K562 (cell line): ENCODE results near the gene PLEKHA1. TPM values are rescaled to one million over a fixed set of nuclear protein-coding genes. Genes with fewer than 3 reads are reported as not detected.

Experiments
- ATAC-seq: fragments of 200-7000 bp; cut with Tn5 transposase; 3 replicates; pipeline ENCODE4 v1.9.1; 2020; ENCODE audit warnings: moderate library complexity
- BruUV-seq: library from RNA; stranded (reverse); fragments of 400-500 nt; replicated peaks from 2 replicates; lab custom pipeline; 2021; lab: Mats Ljungman, UMichigan
- CTCF ChIA-PET: fragments of 300-600 bp; formaldehyde crosslinking; extraction: SDS; loops from one replicate; lab custom pipeline; 2021; ENCODE audit warnings: low intra/inter-chr PET ratio; lab: Yijun Ruan, JAX
- POLR2A ChIA-PET: fragments of 300-600, 350-650 bp; sonication (Branson Sonifier 250); formaldehyde crosslinking; extraction: SDS; loops from one replicate; lab custom pipeline; 2021; ENCODE audit warnings: antibody characterized with exemption, inconsistent platforms; lab: Yijun Ruan, JAX
- DNase-seq, 4 experiments: peaks; one replicate each; pipeline versions ENCODE4 v3.0.0 to v3.0.0-alpha.2; 2011 to 2018; ENCODE audit warnings: low spot score in 3 of 4, mixed read lengths in 3 of 4; ENCODE audit errors: extremely low read depth in 1 of 4
- FAIRE-seq: peaks from 2 replicates; lab custom pipeline; 2011; peaks lifted over from hg19 to GRCh38; lab: Jason Lieb, UNC
- H2AFZ ChIP-seq: 2 replicates; pipeline ENCODE4 v1.6.0; 2011; ENCODE audit warnings: low read depth, low read length, control low read depth, inconsistent platforms
- H3K27ac ChIP-seq: fragments of 200-600 bp; 3 replicates; pipeline ENCODE4 v1.8.0; 2011; ENCODE audit warnings: low read depth, mild to moderate bottlenecking, control low read depth, inconsistent platforms, low read length, moderate library complexity, mixed read lengths; ENCODE audit errors: extremely low read depth
- H3K27me3 ChIP-seq, 2 experiments: fragments of 300-600 bp in 1 of 2; 2 replicates in 1 of 2; 3 replicates in 1 of 2; pipeline versions ENCODE4 v1.6.0 to v1.8.0; 2011; ENCODE audit warnings: inconsistent platforms in 2 of 2, low read length in 2 of 2, mild to moderate bottlenecking in 1 of 2, mixed read lengths in 1 of 2, moderate library complexity in 1 of 2; ENCODE audit not compliant: control insufficient read depth in 2 of 2, insufficient read depth in 2 of 2
- H3K36me3 ChIP-seq: fragments of 300-600 bp; 3 replicates; pipeline ENCODE4 v1.8.0; 2011; ENCODE audit warnings: mild to moderate bottlenecking, low read length, inconsistent platforms; ENCODE audit not compliant: control insufficient read depth, insufficient read depth
- H3K4me1 ChIP-seq, 2 experiments: fragments of 200-600 bp in 1 of 2; replicated peaks in 1 of 2; 2 replicates in 1 of 2; 3 replicates in 1 of 2; pipeline versions ENCODE4 v1.5.1 to v1.8.0; 2011; ENCODE audit warnings: inconsistent platforms in 2 of 2, low read length in 2 of 2, mild to moderate bottlenecking in 1 of 2, mixed read lengths in 1 of 2, moderate library complexity in 1 of 2; ENCODE audit not compliant: control insufficient read depth in 2 of 2, insufficient read depth in 2 of 2
- H3K4me2 ChIP-seq: 2 replicates; pipeline ENCODE4 v1.6.1; 2011; ENCODE audit warnings: low read length, control low read depth, inconsistent platforms, mixed read lengths; ENCODE audit not compliant: insufficient read depth
- H3K4me3 ChIP-seq: fragments of 200-600 bp; sonication (generic), shearing (Covaris generic); 2 replicates; pipeline ENCODE4 v1.5.1; 2016; ENCODE audit warnings: control low read depth, inconsistent platforms
- H3K79me2 ChIP-seq: fragments of 200-600 bp; 3 replicates; pipeline ENCODE4 v1.8.0; 2011; ENCODE audit warnings: low read length, inconsistent platforms; ENCODE audit not compliant: control insufficient read depth, insufficient read depth
- H3K9ac ChIP-seq, 2 experiments: 2 replicates each; pipeline versions ENCODE4 v1.6.0 to v1.6.1; 2011; ENCODE audit warnings: low read depth in 2 of 2, low read length in 2 of 2, control low read depth in 1 of 2, inconsistent platforms in 1 of 2, mild to moderate bottlenecking in 1 of 2, mixed read lengths in 1 of 2; ENCODE audit not compliant: insufficient read depth in 1 of 2
- H3K9me1 ChIP-seq: one replicate; pipeline ENCODE4 v1.6.0; 2011; ENCODE audit warnings: inconsistent platforms, mild to moderate bottlenecking, low read length, moderate library complexity; ENCODE audit not compliant: control insufficient read depth, insufficient read depth
- H3K9me3 ChIP-seq: replicated peaks from 2 replicates; pipeline ENCODE4 v1.5.1; 2011; ENCODE audit warnings: low read depth, low read length, inconsistent platforms; ENCODE audit not compliant: control insufficient read depth, insufficient read depth
- H4K20me1 ChIP-seq: replicated peaks from 2 replicates; pipeline ENCODE4 v1.6.1; 2011; ENCODE audit warnings: low read length, inconsistent platforms, mixed read lengths; ENCODE audit not compliant: control insufficient read depth, insufficient read depth
- CUX1 ChIP-seq: fragments of 200-800 bp; sonication (Bioruptor generic); IDR thresholded peaks from 2 replicates; pipeline ENCODE4 v1.6.1; 2016; ENCODE audit warnings: missing genetic modification characterization, missing compliant biosample characterization
- E2F5 ChIP-seq: sonication (generic); formaldehyde crosslinking; IDR thresholded peaks from 2 replicates; pipeline ENCODE4 v1.8.0; 2022; ENCODE audit warnings: mild to moderate bottlenecking, missing genetic modification reagents
- MECOM ChIP-seq: fragments of 250-450 bp; sonication (Bioruptor Pico); IDR thresholded peaks from 2 replicates; pipeline ENCODE4 v1.8.0; 2022; ENCODE audit warnings: inconsistent platforms
- NR2C2 ChIP-seq, 2 experiments: fragments of 200-800 bp in 1 of 2; sonication (Bioruptor generic) in 1 of 2; sonication (generic) in 1 of 2; formaldehyde crosslinking in 1 of 2; IDR thresholded peaks; 2 replicates each; pipeline versions ENCODE4 v1.6.1 to v1.8.0; 2016 to 2022; ENCODE audit warnings: mild to moderate bottlenecking in 1 of 2, missing compliant biosample characterization in 1 of 2, missing genetic modification characterization in 1 of 2, missing genetic modification reagents in 1 of 2
- PHB ChIP-seq: fragments of 250-450 bp; sonication (Bioruptor Pico); IDR thresholded peaks from 2 replicates; pipeline ENCODE4 v1.5.0; 2021
- RNF2 ChIP-seq: sonication (generic); IDR thresholded peaks from 2 replicates; pipeline ENCODE4 v1.6.1; 2016
- RNF219 ChIP-seq: fragments of 250-450 bp; sonication (Bioruptor Pico); IDR thresholded peaks from 2 replicates; pipeline ENCODE4 v1.5.0; 2022; ENCODE audit warnings: mild to moderate bottlenecking
- TAF7 ChIP-seq: fragments of 450-650 bp; IDR thresholded peaks from 2 replicates; pipeline ENCODE4 v1.6.1; 2016; ENCODE audit warnings: missing genetic modification characterization, missing compliant biosample characterization
- YY1 ChIP-seq, 3 experiments: IDR thresholded peaks; 2 replicates each; pipeline ENCODE4 v1.6.1; 2011; ENCODE audit warnings: low read length in 2 of 3, mild to moderate bottlenecking in 2 of 3, moderate library complexity in 2 of 3, borderline replicate concordance in 1 of 3, control low read depth in 1 of 3, low read depth in 1 of 3; ENCODE audit not compliant: insufficient read depth in 3 of 3, insufficient replicate concordance in 2 of 3, control insufficient read depth in 1 of 3, insufficient read length in 1 of 3; ENCODE audit errors: extremely low read depth in 1 of 3
- ZNF23 ChIP-seq: fragments of 250-450 bp; sonication (Bioruptor Pico); IDR thresholded peaks from 2 replicates; pipeline ENCODE4 v1.4.0; 2020; ENCODE audit warnings: mild to moderate bottlenecking
- ZNF830 ChIP-seq: fragments of 250-450 bp; sonication (Bioruptor Pico); IDR thresholded peaks from 2 replicates; pipeline ENCODE4 v1.5.0; 2021; ENCODE audit warnings: mild to moderate bottlenecking
- WGBS: fragments of 100-300 bp; shearing (Covaris generic); methylation state at CpG from one replicate; pipeline ENCODE4 v1.1.6; 2016; ENCODE audit warnings: low coverage, mixed read lengths; ENCODE audit not compliant: insufficient coverage; ENCODE audit errors: missing lambda C conversion rate; 5-methylcytosine and 5-hydroxymethylcytosine counted together
- in situ Hi-C: fragments of 300-500 bp; cut with MboI; formaldehyde crosslinking; loops from 4 replicates; pipeline ENCODE4 v1.15.0; 2018; ENCODE audit warnings: inconsistent platforms, mixed read lengths
- intact Hi-C: fragments of 100-400 bp; cut with micrococcal nuclease; formaldehyde crosslinking; loops from 2 replicates; pipeline ENCODE4 v1.14.2; 2022
- polyA plus RNA-seq, 8 experiments: library from polyadenylated mRNA; depleted of rRNA in 4 of 8; stranded (reverse) in 5 of 8; unstranded in 3 of 8; fragments of >200 nt; fragmentation: Nextera tagmentation in 2 of 8; fragmentation: Illumina TruSeq in 1 of 8; extraction: Ambion mirVana in 2 of 8; extraction: Trizol in 1 of 8; gene quantifications; 2 replicates each; pipeline versions ENCODE4 v1.2.1 to v1.2.3, GENCODE V29; 2011 to 2014; ENCODE audit warnings: inconsistent platforms in 1 of 8, missing spikeins in 1 of 8
- total RNA-seq, 7 experiments: library from RNA; depleted of rRNA in 6 of 7; stranded (reverse); fragments of >200 nt in 6 of 7; fragmentation: Illumina TruSeq in 2 of 7; extraction: Trizol in 2 of 7; gene quantifications; 2 replicates each; pipeline versions ENCODE4 v1.2.1 to v1.2.3, GENCODE V29; 2011 to 2021; ENCODE audit warnings: low replicate concordance in 1 of 7

PLEKHA1 gene
- total and polyA plus RNA-seq, 9 of the 15 experiments (the other 6 are each of a cell fraction or from before 2014, with no cell fraction given) = 0.05 to 4.7 (median 1.0) TPM

- TF ChIP-seq RNF219 (CRISPR knock-in tag) (no peak), PHB (CRISPR knock-in tag) (no peak)
These were observed 12.4 kb upstream of the PLEKHA1 start (continued) for GRCh38 chr10:122362031-122362592.

GRCh38 chr10:122362621-122363020, 11.9 kb upstream of the PLEKHA1 start:
- Histone ChIP-seq H3K4me3 (no peak overlapping the region), H3K4me1 (no peaks in the 10 kb centered on the region), H3K9me3 (no peaks in the 10 kb centered on the region), H4K20me1 (no peaks in the 10 kb centered on the region), H3K4me2 (no peak overlapping the region), H3K9ac (no peak overlapping the region), H3K79me2 (no peaks in the 10 kb centered on the region), H3K36me3 (no peaks in the 10 kb centered on the region), H3K27me3 (no peaks in the 10 kb centered on the region), H3K27ac (no peak overlapping the region), H2AFZ (no peak overlapping the region), H3K9me1 (no peaks in the 10 kb centered on the region)
- DNase-seq (no peak), ATAC-seq (no peak), FAIRE-seq (no peak)
- intact Hi-C loops (no loop called here), in situ Hi-C loops (no loop called here)
- ChIA-PET CTCF (no interaction called here), POLR2A (no interaction called here)
- no TSS peak for BruUV-seq
- 0% methylated on average over 2 of the region's 2 CpGs for WGBS
- TF ChIP-seq TAF7 (no peak), E2F5 (CRISPR knock-in tag) (no peak), ZNF830 (CRISPR knock-in tag) (no peak), ZNF23 (no peak), MECOM (no peak), YY1 (IDR thresholded peaks at IDR 0.05; ENCODE audit: borderline replicate concordance in 1 of 3, control insufficient read depth in 1 of 3, extremely low read depth in 1 of 3, insufficient read depth in 3 of 3, insufficient read length in 1 of 3, insufficient replicate concordance in 2 of 3, low read depth in 1 of 3, low read length in 2 of 3) (no peak), CUX1 (CRISPR knock-in tag) (no peak), NR2C2 (CRISPR knock-in tag; IDR thresholded peaks at IDR 0.05) (no peak), NR2C2 (tag; IDR thresholded peaks at IDR 0.05) (no peak), RNF2 (no peak)
